GM12875 (cell line): ENCODE results near the gene CBX2.

ENCODE experiments used
- H3K4me3 ChIP-seq: one replicate; pipeline ENCODE4 v1.5.1; 2011; ENCODE audit warnings: low read depth, low read length, control low read depth
- CTCF ChIP-seq: IDR thresholded peaks from 2 replicates; pipeline ENCODE4 v1.5.1; 2011; ENCODE audit warnings: low read depth, mild to moderate bottlenecking, control low read depth, inconsistent platforms, low read length, moderate library complexity, borderline replicate concordance; ENCODE audit not compliant: insufficient read depth

The CBX2 gene

GRCh38 chr17:79774561-79774975, 3.4 kb upstream of the CBX2 start:
- no peak for TF ChIP-seq CTCF
- no peak overlapping the region for H3K4me3 ChIP-seq

GRCh38 chr17:79775632-79776031, 2.3 kb upstream of the CBX2 start:
- H3K4me3 ChIP-seq: no peak overlapping the region
- no peak for TF ChIP-seq CTCF

DNA sequence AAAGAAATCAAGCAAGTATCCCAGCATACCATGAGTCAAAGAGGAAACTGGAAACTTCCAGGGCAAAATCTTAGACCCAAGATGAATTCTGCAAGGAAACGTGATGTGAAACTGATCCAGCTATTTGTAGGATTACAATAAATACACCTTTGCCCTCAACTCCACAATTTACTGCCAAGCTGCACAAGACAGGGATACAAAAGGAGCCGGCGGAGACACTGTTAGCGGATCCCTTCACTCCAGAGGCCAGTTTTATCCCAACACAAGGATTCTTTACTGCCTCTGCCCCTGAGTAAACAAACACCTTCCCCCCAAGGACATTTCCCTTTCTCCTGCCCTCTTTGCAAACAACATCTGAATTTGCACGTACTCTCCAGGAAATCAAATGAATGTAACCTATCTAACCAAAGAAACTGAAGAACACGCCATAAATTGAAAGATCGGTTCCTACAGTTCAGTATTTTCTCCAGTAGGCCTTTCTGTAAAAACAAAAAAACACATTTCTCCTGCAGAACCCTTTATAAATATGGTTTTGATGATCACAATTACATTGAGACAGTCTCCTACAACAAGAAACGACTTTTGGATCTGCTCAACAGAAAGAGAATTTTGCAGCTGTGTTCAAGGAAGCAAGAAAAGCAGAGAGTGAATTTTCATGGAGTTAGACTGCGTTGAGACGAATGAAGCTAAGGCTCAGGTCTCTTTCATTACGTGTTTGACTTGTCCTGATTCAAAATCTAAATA, 1.4 kb upstream of the CBX2 start:
- H3K4me3 ChIP-seq: no peak overlapping the region
- no peak for TF ChIP-seq CTCF

- TF ChIP-seq CTCF: peak; percentile 24; the same call in 1 of the 2 replicates
- peak overlapping the region; percentile 39 for H3K4me3 ChIP-seq
Observed at GRCh38 chr17:79777120-79777893, 641 bp upstream of the CBX2 start.

DNA sequence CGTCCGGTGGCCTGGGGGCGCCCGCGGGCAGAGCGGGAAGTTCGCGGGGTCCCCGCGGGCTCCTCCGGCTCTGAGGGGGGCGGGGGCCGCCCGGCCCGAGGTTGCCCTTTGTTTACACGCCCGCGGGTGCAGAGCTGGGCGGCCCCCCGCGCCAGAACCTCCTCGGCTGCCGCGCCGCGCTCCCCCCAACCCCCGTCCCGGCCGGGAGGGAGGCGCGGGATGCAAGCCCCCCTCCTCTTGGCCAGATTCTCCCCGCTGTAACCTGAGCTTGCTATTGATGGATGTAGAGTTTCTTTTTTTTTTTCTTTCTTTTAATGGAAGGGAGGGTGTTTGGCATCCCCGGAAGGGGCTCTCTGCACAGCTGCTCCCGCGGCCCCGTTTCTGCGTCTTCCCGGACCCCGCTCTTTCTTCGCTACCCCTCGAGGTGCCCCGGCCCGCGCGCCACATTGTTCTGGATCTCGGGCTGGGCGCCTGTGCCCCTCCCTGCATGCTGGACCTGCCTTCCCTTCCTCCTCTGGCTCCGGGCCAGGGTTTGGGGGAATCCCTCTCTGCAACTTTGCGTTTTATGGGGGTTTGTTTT, 646 bp downstream of the CBX2 start:
- peak overlapping the region; percentile 6 for H3K4me3 ChIP-seq
- no peak for TF ChIP-seq CTCF

DNA sequence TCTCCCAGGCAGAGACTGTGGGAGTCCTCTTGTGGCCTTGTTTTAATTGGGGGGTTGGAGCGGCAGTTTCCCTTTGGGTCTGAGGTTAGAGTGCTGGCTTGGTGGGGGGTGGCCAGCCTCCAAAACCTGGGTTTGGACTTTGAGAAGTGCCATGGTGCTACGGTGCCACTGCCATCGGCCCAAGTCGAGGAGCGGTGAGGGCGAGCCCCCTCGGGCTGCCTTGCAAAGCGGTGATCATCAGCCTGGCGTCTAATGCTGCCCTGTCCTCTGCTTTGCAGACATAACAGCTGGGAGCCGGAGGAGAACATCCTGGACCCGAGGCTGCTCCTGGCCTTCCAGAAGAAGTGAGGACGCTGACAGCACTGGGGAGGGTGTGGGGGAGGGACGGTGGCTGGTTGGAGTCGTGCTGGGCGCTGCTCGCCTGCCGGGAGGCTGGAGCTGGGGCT, 1.2 kb downstream of the CBX2 start:
- no peak overlapping the region for H3K4me3 ChIP-seq
- TF ChIP-seq CTCF: no peak
